Fibroblast of skin of left biceps (primary cell): Measurements from ENCODE around the gene CDH11.

Source experiments
- DNase-seq, 2 experiments: peaks; one replicate each; pipeline ENCODE4 v3.0.0-alpha.2; 2013; ENCODE audit warnings: low read depth in 2 of 2

Gene CDH11

GRCh38 chr16:65121870-65122723 lies at the start of gene CDH11:
CDH11 (minus strand) TSS chr16:65122063; CDS start chr16:65004869, 117,194 bp downstream.
- DNase-seq, result peak; percentile 96 to 97

DNA sequence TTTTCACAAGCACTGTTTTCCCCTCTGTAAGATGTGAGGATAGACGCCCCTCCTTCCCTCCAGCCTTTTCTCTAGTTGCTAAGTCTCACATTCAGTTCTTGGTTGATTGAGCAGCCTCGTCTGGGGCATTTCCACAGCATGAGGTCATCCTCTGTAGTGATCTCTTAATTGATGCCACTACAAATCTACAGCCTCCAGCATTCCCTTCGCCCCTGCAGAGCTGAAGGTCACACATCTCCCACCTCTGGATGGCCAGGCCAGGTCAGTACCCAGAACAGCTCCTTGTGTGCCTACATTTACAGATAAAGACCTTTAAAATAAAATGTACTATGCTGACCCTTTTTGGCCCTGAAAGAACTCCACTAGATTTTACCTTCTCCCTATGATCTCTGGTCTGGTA lies 32.5 kb upstream of the CDH11 start:
- DNase-seq, result no peak

DNA sequence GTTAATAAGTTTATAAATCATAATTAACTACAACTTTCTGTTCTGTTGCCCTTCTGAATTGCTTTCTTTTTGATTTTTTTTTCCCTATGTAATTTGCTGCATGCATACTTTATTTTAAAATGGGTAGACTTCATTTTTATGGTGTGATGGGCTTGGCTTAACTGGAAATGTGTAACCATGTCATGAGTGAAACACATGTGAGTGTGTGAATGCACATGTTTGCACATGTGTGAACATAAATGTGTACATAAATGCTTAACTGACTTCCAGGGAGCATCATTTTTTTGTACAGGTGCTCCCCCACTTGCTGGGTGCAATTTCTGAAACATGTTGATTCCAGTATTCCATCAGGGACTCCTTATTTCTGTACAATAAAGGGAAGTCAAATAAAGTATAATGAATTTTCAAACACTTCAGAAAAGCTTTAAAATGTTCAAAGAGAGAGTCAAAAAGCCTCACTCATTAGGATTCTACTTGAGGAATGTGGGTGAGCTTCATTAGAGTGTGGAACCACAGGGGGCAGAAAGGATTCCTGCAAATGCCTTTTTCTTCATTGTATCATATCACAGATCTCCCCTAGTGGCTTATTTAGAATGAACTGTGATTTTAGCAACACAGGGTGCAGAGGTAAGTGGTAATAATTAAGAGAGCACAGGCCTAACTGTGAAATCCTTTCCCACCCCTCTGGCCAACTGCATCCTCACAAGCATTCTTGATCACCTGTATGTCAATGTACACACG lies 31.7 kb upstream of the CDH11 start:
- no peak for DNase-seq

GRCh38 chr16:65148804-65149203 lies 26.9 kb upstream of the CDH11 start:
- DNase-seq, result no peak

- DNase-seq, result no peak
Observed at GRCh38 chr16:65142276-65142675, 20.4 kb upstream of the CDH11 start.

- no peak for DNase-seq
Observed at GRCh38 chr16:65136681-65137080, 14.8 kb upstream of the CDH11 start.

DNA sequence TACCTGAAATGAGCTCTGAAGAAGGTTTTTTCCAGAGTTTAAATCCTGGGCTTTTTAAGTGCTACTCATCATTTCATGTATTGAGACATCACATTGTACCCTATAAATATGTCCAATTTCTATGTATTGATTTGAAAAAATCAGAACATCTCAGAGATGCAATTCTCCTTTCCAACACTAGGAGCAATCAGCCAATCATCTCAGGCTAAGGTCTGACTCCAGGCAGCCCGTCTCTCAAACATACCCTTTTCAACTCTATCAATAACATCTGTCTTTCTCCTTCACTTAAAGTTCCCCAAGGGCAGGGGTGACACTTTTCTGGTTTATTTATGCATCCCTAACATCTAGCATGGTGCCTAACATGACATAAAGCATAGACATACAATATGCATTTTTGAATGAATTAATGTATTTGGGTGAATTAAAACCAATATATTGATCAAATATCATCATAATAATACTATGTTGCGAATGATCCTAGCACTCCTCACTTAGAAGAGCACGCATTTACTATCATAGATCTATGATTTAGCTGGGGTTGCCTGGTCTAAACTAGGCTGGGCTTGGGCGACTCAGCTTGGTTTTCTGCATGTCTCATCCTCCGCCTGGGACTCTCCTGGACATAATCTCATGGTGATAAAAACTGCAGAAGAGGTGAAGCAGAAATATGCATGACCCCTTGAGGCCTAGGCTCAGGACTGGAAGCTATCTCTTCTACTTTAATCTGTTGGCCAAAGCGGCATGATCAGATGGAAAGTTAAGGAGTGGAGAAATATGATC lies 5.2 kb upstream of the CDH11 start:
- no peak for DNase-seq

GRCh38 chr16:65125871-65126270 lies 4.0 kb upstream of the CDH11 start:
- peak; percentile 75 to 79 for DNase-seq

DNA sequence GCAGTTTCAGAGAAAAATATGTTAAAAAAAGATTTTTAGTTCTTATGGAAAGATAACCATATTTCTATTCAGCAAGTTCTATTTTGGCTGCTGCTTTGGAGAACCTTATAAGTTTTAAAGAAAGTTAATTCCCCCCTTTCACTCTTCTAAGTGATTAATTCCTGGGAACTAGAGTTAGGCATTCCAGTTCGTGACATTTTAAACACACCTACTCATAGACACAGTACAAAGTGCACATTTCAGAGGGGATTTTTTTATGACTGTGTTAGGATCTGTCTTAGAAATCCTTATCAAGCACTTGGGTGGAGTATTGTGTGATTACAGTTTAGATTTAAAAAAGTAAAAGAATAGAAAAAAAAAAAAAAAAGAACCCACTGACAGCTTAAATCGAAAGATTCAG lies 3.5 kb upstream of the CDH11 start:
- DNase-seq, result no peak

DNA sequence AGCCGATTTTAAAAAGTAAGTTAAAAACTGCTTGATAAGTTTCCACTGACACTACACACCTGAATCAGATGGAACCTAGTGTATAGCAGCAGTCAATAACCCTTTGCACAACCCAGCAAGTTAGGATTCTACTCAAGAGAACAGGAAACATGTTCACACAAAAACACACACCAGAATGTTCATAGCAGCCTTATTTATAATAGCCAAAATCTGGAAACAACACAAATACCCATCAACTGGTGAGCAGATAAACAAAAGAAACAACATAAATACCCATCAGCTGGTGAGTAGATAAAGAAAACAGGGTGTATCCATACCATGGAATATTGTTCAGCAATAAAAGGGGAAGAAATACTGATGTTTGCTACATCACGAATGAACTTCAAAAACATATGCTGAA lies 2.7 kb upstream of the CDH11 start:
- no peak for DNase-seq

DNA sequence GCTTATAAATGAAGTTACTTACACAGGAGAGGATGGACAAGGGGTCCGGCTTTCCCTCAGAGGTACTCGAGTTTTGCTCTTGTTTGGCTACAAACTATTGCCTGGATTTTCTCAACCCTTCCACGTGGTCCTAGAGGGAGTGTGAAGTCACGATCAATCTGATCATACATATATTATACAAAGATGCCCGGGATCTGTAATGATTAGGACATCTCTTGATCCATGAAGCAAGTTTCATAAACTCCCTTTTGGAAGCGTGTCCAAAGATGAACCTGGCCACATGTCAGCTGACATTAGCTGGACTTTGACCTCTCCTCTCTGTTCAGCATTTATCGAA lies 2.3 kb upstream of the CDH11 start:
- no peak for DNase-seq

DNA sequence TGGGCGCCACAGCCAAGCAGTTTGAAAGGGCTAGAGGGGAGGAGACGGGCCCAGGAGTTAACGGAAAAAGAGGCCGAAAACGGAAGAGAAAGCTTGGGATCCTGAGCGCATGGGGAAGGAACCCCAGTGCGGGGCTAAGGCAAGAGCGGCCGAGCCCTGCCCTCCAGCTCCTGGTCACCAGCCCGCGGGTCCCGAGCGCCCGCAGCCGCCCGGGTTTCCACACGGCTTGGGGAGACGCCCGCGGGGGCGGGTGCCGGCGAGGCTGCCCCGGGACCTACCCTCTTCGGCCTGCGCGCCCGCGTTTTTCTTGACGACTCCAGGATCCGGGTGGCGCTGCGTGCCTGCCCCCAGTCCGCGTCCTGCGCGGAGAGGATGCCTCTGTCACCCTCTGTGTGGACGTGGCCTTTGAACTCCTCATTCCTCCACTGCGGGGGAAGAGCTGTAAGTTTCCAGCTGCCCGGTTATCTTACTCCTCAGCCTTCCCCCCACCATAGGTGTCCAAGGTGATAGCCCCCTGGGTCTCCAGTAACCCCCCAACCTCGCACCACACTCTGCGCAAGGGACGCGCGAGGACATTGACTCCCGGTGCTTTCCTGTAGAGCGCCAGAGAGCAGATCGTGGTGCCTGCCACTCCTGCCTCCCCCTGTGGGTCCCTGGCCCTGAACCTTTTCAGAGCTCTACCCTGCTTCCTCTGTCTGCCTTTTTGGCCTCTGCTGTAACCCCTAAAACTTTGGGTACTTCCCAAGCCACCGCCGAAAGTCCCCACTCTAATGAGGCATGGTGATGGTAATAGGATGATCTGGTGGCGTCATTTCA lies 1.7 kb upstream of the CDH11 start:
- DNase-seq, result no peak

DNA sequence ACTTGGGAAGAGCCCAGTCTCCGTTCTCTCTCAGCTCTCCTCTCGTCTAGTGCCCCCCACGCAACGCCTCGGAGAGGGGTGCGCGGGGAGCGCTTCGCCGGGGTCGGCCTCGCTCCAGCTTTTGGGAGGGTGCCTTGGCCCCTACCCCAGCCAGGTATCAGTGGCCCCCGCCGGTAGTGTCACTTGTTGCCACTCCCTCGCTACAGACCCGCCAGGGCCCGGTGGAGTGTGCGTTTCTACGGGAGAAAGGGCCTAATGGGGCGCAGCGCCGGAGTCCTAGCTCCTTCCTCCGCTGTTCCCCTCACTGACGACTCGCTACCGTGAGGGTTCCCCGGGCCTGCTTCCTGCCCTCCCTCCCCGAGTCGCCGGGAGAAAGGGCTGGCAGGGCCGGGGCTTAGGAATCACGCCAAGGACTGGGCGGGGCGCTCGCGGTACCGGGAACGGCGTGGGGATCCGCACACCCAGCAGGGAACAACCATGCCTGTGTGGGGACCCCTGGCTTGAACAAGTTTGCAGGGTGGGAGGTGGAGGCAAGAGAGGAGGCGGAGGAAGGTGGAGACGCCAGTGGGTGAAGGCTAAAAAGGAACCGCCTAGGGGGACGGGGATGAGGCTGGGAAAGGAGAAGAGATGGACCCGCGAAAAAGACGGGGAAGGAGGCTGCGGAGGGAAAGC lies 997 bp upstream of the CDH11 start:
- DNase-seq, result peak in 1 of 2 experiments; percentile 53

DNA sequence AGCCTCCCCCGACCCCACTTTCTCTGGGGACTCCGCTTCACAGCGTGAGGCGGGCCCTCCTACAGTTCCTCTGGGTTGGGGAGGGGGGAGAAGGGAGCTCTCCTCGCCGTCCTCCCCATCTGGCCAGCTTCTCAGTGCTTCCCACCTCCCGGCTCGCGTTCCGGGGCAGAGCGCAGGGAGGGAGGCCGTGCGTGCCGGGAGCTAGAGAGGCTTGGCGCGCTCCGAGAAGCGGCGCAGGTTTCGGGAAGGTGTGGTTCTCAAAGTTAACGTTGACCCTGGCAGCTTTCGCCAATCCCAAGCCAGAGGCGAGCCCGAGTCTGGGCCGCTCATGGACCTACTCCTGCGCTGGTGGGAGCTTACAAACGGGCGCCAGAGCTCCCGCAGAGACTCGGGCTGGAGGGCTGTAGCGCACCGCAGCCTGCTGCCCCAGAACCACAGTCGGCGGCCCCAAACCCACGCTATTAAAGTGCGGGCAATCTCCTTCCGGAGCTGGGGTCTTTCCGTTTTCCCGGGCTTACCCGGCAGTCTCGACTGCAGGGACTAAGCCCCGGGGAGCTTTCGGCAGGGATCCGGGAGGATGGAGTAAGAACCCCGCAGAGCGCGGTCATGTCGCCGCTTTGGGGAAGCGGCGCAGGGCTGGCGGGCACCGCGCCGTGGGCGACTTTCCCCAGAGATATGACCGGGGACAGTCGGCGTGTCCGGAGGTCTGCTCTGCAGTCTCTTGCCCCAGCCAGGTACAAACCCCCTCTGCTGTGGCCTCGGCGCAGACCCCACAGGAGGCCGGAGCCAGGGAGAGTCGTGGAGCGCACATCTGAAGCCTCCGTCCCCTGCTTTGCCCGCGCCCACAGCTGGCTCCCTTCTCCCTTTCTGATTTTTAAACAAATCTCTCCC lies 787 bp downstream of the CDH11 start:
- no peak for DNase-seq

- DNase-seq, result no peak
Observed at GRCh38 chr16:65120461-65120830, 1.4 kb downstream of the CDH11 start.

DNA sequence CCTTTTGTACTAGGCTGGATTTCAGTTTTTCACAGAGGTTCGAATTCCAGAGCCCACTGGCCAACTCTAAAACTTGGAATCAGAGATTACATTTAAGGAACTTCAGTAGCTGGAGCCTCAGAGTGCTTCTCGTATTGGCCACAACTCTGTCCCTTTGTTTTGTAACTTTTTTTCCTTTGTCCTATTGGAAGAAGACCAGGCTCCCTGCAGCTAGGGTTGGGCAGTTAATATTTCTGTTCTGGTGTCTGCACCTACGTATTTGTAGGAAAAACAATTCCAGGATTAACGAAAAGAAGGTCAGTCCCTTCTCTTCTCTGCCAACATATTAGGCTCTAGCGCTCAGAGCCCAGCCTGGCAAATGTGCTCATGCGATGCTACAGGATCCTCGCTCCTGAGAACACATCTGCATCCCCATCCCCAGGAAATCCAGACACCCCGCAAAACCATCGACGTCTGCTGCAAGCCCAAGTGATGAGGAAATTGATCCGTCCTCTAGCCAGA lies 1.9 kb downstream of the CDH11 start:
- peak in 1 of 2 experiments; percentile 36 for DNase-seq

DNA sequence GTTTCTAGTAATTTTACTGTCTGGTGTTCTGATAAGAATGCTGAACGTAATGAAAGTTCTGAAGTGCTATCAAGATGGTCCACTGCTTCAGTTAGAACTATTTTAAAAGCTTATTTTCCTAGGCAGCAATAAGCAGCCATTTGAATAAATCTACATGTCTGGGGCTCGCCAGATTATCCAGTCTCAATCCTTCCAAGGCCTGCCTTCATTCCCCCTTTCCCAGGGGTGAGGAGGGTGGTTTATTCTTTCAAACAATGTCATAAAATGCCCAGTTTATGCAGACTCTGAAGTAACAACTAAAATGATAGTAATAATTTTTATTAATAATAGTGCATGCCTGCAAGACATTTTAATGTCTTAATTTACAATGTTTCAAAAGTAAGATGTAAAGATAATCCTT lies 2.4 kb downstream of the CDH11 start:
- DNase-seq, result no peak

DNA sequence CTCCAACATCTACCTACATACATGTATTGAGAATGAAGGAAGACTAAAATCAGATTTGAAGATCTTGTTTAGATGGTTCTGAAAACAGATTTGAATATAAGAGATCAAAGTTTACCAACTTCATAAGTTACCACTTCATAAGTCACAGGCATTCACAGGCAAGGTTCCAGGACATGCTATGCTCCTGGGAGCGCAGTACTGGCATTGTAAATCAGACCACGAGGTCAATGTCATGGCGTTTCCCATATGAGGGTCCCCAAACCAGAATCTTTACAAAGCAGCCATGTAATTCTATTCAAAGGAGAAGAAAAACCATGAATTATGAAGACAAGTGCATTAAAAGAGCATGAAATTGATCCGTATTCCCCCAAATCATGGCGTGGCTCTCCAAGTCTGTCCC lies 3.0 kb downstream of the CDH11 start:
- DNase-seq, result no peak

DNA sequence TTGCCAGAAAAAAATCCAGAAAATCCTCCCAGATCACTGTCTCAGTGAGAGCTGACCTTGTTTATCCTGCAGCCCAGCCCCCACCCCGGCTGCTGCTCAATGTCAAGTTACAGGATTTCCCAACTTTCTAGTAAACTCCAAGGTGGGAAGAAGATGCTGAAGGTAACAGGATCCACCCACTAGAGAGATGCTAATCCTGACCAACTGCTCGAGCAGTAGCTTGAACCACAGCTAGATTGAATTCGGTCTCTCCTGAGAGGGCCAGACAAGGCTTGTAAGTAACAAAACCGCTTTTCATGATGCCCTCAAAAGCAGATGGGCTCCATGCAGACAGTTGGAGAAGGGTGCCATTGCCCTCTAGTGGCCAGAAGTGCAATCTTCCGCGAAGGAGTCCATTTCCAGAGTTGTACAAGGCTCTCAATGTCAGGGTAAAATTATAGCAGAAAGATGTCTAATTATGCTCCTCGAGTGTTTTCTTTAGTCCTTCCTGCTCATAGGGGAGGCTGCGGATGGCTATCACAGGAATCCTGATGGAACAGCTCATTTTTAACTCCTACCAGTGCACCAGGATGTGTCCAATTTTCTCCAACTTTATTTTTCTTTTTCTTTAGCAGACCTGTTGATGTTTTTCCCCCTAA lies 3.9 kb downstream of the CDH11 start:
- peak; percentile 62 to 71 for DNase-seq
